SU-DHL-6 (cell line): Measurements from ENCODE around the gene WWOX.

Experiments
- H2AFZ ChIP-seq: fragments of 200-600 bp; sonication (generic); 2 replicates; pipeline ENCODE4 v1.6.1; 2014; ENCODE audit warnings: low read depth, mild to moderate bottlenecking, moderate library complexity, mixed read lengths, antibody characterized with exemption, low read length; ENCODE audit not compliant: severe bottlenecking
- H3F3A ChIP-seq: fragments of 200-600 bp; shearing (Covaris generic); 2 replicates; pipeline ENCODE4 v1.6.0; 2016; ENCODE audit warnings: antibody characterized with exemption, mild to moderate bottlenecking; ENCODE audit not compliant: insufficient read depth
- H3K27ac ChIP-seq: fragments of 200-600 bp; sonication (generic); 2 replicates; pipeline ENCODE4 v1.5.1; 2016; ENCODE audit warnings: low read depth, mild to moderate bottlenecking, low read length, moderate library complexity, mixed read lengths
- H3K27me3 ChIP-seq: fragments of 200-600 bp; sonication (generic), shearing (Covaris generic); 2 replicates; pipeline ENCODE4 v1.6.0; 2014; ENCODE audit warnings: mild to moderate bottlenecking, low read length
- H3K36me3 ChIP-seq: fragments of 200-600 bp; sonication (generic); 2 replicates; pipeline ENCODE4 v1.6.1; 2014; ENCODE audit warnings: mild to moderate bottlenecking, low read length, mixed read lengths
- H3K4me2 ChIP-seq: fragments of 300-600, 200-600 bp; shearing (Covaris generic), sonication (generic); 2 replicates; pipeline ENCODE4 v1.6.0; 2014; ENCODE audit warnings: low read length, low read depth, mild to moderate bottlenecking; ENCODE audit not compliant: poor library complexity, severe bottlenecking
- H3K4me3 ChIP-seq: fragments of 200-600 bp; sonication (generic); 2 replicates; pipeline ENCODE4 v1.5.1; 2014; ENCODE audit warnings: antibody characterized with exemption, low read length, mild to moderate bottlenecking, mixed read lengths; ENCODE audit not compliant: insufficient read depth, poor library complexity, severe bottlenecking
- H3K79me2 ChIP-seq: fragments of 200-600 bp; sonication (generic); 2 replicates; pipeline ENCODE4 v1.6.1; 2014; ENCODE audit warnings: mild to moderate bottlenecking, low read length, moderate library complexity; ENCODE audit not compliant: insufficient read depth
- H3K9ac ChIP-seq: fragments of 200-600 bp; sonication (generic); 2 replicates; pipeline ENCODE4 v1.7.0; 2014; ENCODE audit warnings: mild to moderate bottlenecking, low read length
- H3K9me2 ChIP-seq: fragments of 200-600 bp; sonication (generic); replicated peaks from 2 replicates; pipeline ENCODE4 v1.6.1; 2014; ENCODE audit warnings: low read length; ENCODE audit not compliant: insufficient read depth
- H3K9me3 ChIP-seq: fragments of 200-600 bp; sonication (generic); 2 replicates; pipeline ENCODE4 v1.6.1; 2014; ENCODE audit warnings: low read length, mixed read lengths; ENCODE audit not compliant: insufficient read depth
- H4K20me1 ChIP-seq: fragments of 200-600 bp; sonication (generic); 2 replicates; pipeline ENCODE4 v1.6.1; 2014; ENCODE audit warnings: low read depth, mild to moderate bottlenecking, antibody characterized with exemption, low read length, moderate library complexity, mixed read lengths
- EZH2phosphoT487 ChIP-seq: fragments of 200-600 bp; sonication (generic), shearing (Covaris generic); conservative IDR thresholded peaks from 2 replicates; pipeline ENCODE4 v1.6.1; 2018; ENCODE audit warnings: mild to moderate bottlenecking, antibody characterized with exemption, low read length, moderate library complexity, mixed read lengths
- TF ChIP-seq, protein P1 (sequence below): fragments of 200-600 bp; sonication (generic); IDR thresholded peaks from one replicate; pipeline ENCODE4 v1.5.1; 2017; ENCODE audit warnings: antibody characterized with exemption, mild to moderate bottlenecking, low read length, moderate library complexity; ENCODE audit not compliant: insufficient read depth, poor library complexity, severe bottlenecking

The WWOX gene

DNA sequence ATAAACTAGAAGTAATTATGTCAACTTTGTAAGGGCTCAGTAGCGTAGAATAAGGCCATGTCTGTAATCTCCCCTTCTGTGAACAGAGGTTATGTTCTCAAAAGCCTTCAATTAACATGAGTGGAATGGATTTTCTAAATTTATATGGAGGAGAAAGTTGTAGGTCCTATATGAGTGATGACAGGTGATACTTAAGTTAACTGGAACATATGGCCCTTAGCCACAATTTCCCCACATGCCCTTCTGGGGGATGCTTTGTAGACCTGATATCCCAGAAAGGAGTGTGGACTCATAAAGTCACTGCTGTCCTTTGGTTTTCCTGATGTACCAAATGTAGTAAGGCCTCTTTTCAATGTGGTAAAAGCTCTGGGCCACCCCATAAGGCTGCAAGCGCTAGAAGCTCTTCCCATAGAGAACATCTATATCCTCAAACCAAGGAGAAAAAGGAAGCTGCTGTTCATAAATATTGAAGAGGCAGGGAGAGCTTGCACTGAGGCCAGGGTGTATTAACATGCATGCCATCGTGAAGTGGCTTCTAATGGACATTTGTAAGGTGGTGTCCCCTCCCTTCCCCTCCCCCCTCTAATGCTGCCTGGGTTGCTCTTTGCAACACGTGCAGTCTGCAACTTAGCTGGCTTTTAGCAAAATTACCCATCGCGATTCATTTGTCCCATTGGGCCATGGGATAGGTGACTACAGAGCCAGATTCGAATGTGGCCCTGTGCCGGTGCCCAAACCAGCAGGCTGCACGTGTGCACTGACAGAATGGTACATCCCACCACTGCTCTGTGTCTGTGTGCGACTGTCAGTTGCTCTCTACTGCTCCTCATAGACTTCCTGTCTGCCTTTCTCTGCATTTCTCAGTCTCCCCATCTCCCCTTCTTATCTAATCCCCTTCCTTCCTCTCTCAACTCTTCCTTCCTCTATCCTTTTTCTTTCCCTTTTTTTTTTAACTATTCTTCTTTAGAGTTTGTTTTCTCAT is 269.0 kb downstream of the WWOX start:
- Histone ChIP-seq H4K20me1 (no peaks in the 10 kb centered on the region), H3K36me3 (no peaks in the 10 kb centered on the region), H3K27me3 (no peaks in the 10 kb centered on the region), H3K79me2 (no peaks in the 10 kb centered on the region), H3K9ac (no peak overlapping the region), H3K27ac (no peak overlapping the region), H3K4me3 (no peak overlapping the region), H3K4me2 (no peak overlapping the region), H2AFZ (no peak overlapping the region), H3K9me3 (no peaks in the 10 kb centered on the region), H3K9me2 (no peaks in the 10 kb centered on the region), H3F3A (no peaks in the 10 kb centered on the region)
- TF ChIP-seq EZH2phosphoT487, result no peak
- TF ChIP-seq, protein P1, sequence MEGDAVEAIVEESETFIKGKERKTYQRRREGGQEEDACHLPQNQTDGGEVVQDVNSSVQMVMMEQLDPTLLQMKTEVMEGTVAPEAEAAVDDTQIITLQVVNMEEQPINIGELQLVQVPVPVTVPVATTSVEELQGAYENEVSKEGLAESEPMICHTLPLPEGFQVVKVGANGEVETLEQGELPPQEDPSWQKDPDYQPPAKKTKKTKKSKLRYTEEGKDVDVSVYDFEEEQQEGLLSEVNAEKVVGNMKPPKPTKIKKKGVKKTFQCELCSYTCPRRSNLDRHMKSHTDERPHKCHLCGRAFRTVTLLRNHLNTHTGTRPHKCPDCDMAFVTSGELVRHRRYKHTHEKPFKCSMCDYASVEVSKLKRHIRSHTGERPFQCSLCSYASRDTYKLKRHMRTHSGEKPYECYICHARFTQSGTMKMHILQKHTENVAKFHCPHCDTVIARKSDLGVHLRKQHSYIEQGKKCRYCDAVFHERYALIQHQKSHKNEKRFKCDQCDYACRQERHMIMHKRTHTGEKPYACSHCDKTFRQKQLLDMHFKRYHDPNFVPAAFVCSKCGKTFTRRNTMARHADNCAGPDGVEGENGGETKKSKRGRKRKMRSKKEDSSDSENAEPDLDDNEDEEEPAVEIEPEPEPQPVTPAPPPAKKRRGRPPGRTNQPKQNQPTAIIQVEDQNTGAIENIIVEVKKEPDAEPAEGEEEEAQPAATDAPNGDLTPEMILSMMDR, result no peak

DNA sequence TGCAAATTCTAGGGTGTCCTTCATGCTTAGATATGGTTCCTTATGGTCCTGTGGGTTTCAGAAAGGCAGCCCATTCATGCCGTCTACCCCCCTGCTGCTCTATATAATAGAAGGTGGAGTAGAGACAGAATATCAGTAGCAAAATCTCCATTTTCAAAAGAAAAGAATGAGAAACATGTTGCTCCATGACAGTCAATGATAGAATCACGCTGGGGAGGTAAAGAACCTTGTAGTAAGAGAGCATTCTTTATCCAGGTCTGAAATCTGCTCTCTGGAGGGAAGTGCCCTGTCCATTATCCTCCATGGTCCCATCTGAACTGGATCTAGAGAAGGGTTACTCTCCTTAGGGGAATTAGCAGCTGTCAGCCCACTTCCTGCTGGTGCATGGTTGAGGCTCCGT is 272.8 kb downstream of the WWOX start:
- Histone ChIP-seq H3K4me2 (no peak overlapping the region), H2AFZ (no peak overlapping the region), H3K9ac (no peak overlapping the region), H3K27me3 (no peaks in the 10 kb centered on the region), H3K27ac (no peak overlapping the region), H3K9me3 (no peaks in the 10 kb centered on the region), H3K4me3 (no peak overlapping the region), H3K79me2 (no peaks in the 10 kb centered on the region), H3F3A (no peaks in the 10 kb centered on the region), H3K36me3 (no peaks in the 10 kb centered on the region), H4K20me1 (no peaks in the 10 kb centered on the region), H3K9me2 (no peaks in the 10 kb centered on the region)
- TF ChIP-seq EZH2phosphoT487, result no peak
- TF ChIP-seq, protein P1, result no peak

DNA sequence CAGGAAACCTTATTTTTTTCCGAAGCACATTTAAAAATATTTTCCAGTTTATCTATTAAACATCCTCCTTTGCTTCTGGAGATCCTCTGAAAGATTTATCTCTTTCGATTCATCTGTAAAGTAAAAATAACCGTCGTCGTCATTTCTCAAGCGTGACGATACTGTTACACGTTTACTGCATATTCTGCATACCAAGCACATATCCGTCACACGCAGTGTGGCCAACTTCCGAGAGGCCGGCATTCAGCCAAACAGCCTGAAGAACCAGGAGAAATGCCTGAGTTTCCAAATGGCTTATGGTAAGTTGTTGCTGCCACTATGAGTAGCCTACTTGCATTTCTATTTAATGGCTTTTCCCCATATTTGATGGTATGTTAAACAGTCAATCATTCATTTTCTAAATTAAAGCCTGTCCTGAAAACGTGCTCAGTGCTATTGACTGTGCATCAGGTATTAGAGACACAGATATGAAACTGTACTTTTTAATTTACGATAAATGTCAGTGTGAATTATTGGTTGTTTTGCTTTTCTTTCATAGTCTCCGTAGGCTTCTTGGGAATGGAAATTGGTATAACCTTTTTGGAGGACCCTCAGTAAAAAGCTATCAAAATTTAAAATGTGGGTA is 275.7 kb downstream of the WWOX start:
- no peaks in the 10 kb centered on the region for H3K36me3 ChIP-seq
- H3K9me3 ChIP-seq, result no peaks in the 10 kb centered on the region
- H3K9me2 ChIP-seq, result no peaks in the 10 kb centered on the region
- no peak overlapping the region for H3K9ac ChIP-seq
- H3F3A ChIP-seq, result no peaks in the 10 kb centered on the region
- TF ChIP-seq, protein P1, result no peak
- TF ChIP-seq EZH2phosphoT487, result no peak
- H3K27me3 ChIP-seq, result no peaks in the 10 kb centered on the region
- H2AFZ ChIP-seq, result no peak overlapping the region
- no peaks in the 10 kb centered on the region for H3K79me2 ChIP-seq
- no peak overlapping the region for H3K4me2 ChIP-seq
- H3K4me3 ChIP-seq, result no peak overlapping the region
- H4K20me1 ChIP-seq, result no peaks in the 10 kb centered on the region
- no peak overlapping the region for H3K27ac ChIP-seq
